Measurements from ENCODE around the gene CDKN2AIP. TPM values are rescaled to one million over a fixed set of nuclear protein-coding genes. Genes with fewer than 3 reads are reported as not detected.

Gene CDKN2AIP
- total RNA-seq, 1 donor from 2014 or later = 16.3 TPM

DNA sequence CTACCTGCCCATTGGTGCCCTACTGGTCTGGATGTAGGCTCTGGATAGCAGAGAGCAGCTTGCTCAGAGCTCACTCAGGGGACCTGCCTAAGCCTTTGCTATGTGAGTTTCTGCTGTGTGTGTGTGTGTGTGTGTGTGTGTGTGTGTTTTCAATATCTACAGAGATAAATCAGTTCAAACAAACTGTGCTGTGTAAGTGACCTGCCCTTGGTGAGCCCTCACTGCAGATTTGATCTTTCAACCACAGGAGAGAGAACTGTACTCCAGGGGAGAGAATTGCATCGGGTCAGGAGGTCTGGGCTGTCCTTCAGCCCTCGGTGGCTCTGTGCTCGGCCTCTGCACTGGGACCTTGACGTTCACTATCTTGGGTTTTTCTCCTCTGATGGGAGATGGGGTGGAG lies 35.0 kb upstream of the CDKN2AIP start:
- FAIRE-seq (no peak), DNase-seq (ENCODE audit: low read depth) (no peak)
- H3K36me3 ChIP-seq (ENCODE audit: control insufficient read depth, insufficient read depth, low read length) = no peaks in the 10 kb centered on the region
- TF ChIP-seq, protein P1, sequence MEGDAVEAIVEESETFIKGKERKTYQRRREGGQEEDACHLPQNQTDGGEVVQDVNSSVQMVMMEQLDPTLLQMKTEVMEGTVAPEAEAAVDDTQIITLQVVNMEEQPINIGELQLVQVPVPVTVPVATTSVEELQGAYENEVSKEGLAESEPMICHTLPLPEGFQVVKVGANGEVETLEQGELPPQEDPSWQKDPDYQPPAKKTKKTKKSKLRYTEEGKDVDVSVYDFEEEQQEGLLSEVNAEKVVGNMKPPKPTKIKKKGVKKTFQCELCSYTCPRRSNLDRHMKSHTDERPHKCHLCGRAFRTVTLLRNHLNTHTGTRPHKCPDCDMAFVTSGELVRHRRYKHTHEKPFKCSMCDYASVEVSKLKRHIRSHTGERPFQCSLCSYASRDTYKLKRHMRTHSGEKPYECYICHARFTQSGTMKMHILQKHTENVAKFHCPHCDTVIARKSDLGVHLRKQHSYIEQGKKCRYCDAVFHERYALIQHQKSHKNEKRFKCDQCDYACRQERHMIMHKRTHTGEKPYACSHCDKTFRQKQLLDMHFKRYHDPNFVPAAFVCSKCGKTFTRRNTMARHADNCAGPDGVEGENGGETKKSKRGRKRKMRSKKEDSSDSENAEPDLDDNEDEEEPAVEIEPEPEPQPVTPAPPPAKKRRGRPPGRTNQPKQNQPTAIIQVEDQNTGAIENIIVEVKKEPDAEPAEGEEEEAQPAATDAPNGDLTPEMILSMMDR (IDR thresholded peaks at IDR 0.05; ENCODE audit: insufficient read depth, low read length, severe bottlenecking) = no peak
- H3K4me3 ChIP-seq (ENCODE audit: low read depth, low read length) = no peak overlapping the region
- peaks cover 3% of the 10 kb centered on the region for H3K27me3 ChIP-seq (ENCODE audit: control insufficient read depth, insufficient read depth, low read length)

DNA sequence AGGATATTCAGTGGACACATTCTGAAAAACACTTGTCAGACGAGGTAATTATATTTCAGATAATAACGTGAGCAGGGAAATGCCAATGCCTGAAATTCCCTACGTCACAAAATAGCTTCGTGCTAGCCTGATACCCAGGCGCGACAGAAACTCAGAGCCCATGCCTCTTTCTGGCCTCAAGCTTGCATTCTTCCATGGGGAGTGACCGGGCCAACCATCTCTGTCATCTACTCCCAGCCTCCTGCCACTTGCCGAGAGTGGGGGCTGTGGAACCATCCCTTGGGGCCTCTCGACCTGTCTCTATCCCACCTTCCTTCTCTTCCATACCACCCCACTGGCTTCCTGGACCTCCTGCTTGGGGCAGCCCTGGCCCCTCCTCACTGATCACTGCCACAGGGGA lies 34.5 kb upstream of the CDKN2AIP start:
- Histone ChIP-seq H3K36me3 (ENCODE audit: control insufficient read depth, insufficient read depth, low read length) (no peaks in the 10 kb centered on the region), H3K27me3 (ENCODE audit: control insufficient read depth, insufficient read depth, low read length) (peaks cover 3% of the 10 kb centered on the region), H3K4me3 (ENCODE audit: low read depth, low read length) (no peak overlapping the region)
- no peak for FAIRE-seq
- TF ChIP-seq, protein P1 (IDR thresholded peaks at IDR 0.05; ENCODE audit: insufficient read depth, low read length, severe bottlenecking) = no peak
- DNase-seq (ENCODE audit: low read depth) = no peak

- TF ChIP-seq, protein P1 (IDR thresholded peaks at IDR 0.05; ENCODE audit: insufficient read depth, low read length, severe bottlenecking) = no peak
- Histone ChIP-seq H3K27me3 (ENCODE audit: control insufficient read depth, insufficient read depth, low read length) (peaks cover 6% of the 10 kb centered on the region), H3K36me3 (ENCODE audit: control insufficient read depth, insufficient read depth, low read length) (no peaks in the 10 kb centered on the region), H3K4me3 (ENCODE audit: low read depth, low read length) (no peak overlapping the region)
- peak; percentile 43 for FAIRE-seq
- peak; percentile 74 for DNase-seq (ENCODE audit: low read depth)
Measured at GRCh38 chr4:183411291-183411861, 33.1 kb upstream of the CDKN2AIP start.

GRCh38 chr4:183412821-183413220 lies 31.6 kb upstream of the CDKN2AIP start:
- Histone ChIP-seq H3K4me3 (ENCODE audit: low read depth, low read length) (no peak overlapping the region), H3K36me3 (ENCODE audit: control insufficient read depth, insufficient read depth, low read length) (no peaks in the 10 kb centered on the region), H3K27me3 (ENCODE audit: control insufficient read depth, insufficient read depth, low read length) (peaks cover 6% of the 10 kb centered on the region)
- TF ChIP-seq, protein P1 (IDR thresholded peaks at IDR 0.05; ENCODE audit: insufficient read depth, low read length, severe bottlenecking) = no peak
- DNase-seq (ENCODE audit: low read depth) (no peak), FAIRE-seq (peak; percentile 7)

- FAIRE-seq (no peak), DNase-seq (ENCODE audit: low read depth) (no peak)
- Histone ChIP-seq H3K27me3 (ENCODE audit: control insufficient read depth, insufficient read depth, low read length) (peaks cover 6% of the 10 kb centered on the region), H3K36me3 (ENCODE audit: control insufficient read depth, insufficient read depth, low read length) (no peaks in the 10 kb centered on the region), H3K4me3 (ENCODE audit: low read depth, low read length) (no peak overlapping the region)
- TF ChIP-seq, protein P1 (IDR thresholded peaks at IDR 0.05; ENCODE audit: insufficient read depth, low read length, severe bottlenecking) = no peak
Measured at GRCh38 chr4:183413234-183414200, 30.9 kb upstream of the CDKN2AIP start.

Data from bronchial epithelial cell (primary cell).